Effector memory CD8-positive, alpha-beta T cell (primary cell): ENCODE data around the gene TIMM17A.

Experiments used
- ATAC-seq: fragments of 150-1000 bp; cut with Tn5 transposase; replicated peaks from 2 replicates; pipeline ENCODE4 v1.10.0; 2021; ENCODE audit warnings: mild to moderate bottlenecking, moderate library complexity
- DNase-seq, 3 experiments: peaks; one replicate each; pipeline ENCODE4 v3.0.0; 2021
- H3K27ac Mint-ChIP-seq, 2 donors: one replicate each; pipeline ENCODE4 v1.8.0; 2022; ENCODE audit warnings: mild to moderate bottlenecking in 2 of 2, mixed read lengths in 2 of 2, moderate library complexity in 2 of 2
- H3K27me3 Mint-ChIP-seq, 2 donors: one replicate each; pipeline ENCODE4 v1.8.0; 2022; ENCODE audit warnings: mixed read lengths in 2 of 2
- H3K36me3 Mint-ChIP-seq: one replicate; pipeline ENCODE4 v1.8.0; 2022; ENCODE audit warnings: mild to moderate bottlenecking, moderate library complexity, mixed read lengths; ENCODE audit not compliant: insufficient read depth
- H3K4me1 Mint-ChIP-seq, 2 donors: one replicate each; pipeline ENCODE4 v1.8.0; 2022; ENCODE audit warnings: low read depth in 2 of 2, mixed read lengths in 2 of 2
- H3K4me3 Mint-ChIP-seq, 2 donors: one replicate each; pipeline ENCODE4 v1.8.0; 2022; ENCODE audit warnings: mild to moderate bottlenecking in 2 of 2, mixed read lengths in 2 of 2, moderate library complexity in 2 of 2
- H3K9me3 Mint-ChIP-seq, 2 donors: one replicate each; pipeline ENCODE4 v1.8.0; 2022; ENCODE audit warnings: mixed read lengths in 2 of 2

TIMM17A gene

DNA sequence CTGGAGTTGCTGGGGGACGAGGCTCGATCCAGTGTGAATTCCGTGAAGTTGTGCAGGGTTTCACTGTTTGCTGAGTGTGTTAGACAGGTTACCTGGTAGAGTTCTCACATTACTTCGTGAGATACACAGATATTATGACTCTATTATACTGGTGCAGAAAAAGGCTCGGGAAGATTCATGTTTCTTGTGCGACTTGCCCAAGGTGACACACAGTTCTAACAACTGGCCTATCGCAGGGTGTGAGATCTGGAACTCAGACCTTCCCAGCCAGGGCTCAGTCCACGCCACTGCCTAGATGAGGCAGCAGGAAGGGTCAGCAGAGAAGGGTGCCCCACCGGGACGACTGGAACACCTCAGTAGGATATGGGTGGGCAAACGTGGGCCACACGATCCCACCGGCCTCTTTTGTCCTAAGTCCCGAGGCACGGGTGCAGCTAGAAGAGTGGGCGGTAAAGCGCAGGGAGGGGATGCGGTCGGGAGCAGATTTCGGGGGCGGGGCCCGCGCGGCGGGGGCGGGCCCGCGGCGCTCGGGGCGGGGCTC lies 26.8 kb downstream of the TIMM17A start:
- ATAC-seq = peak; percentile 77
- DNase-seq = peak in 1 of 3 experiments; percentile 44
- Mint-ChIP-seq H3K27ac (peak overlapping the region; percentile 68 to 96), H3K36me3 (peaks cover 3% of the 10 kb centered on the region), H3K4me1 (peaks cover 20 to 30% of the 10 kb centered on the region in 2 donors), H3K9me3 (no peaks in the 10 kb centered on the region), H3K4me3 (peak overlapping the region; percentile 97 to 98), H3K27me3 (no peaks in the 10 kb centered on the region)

DNA sequence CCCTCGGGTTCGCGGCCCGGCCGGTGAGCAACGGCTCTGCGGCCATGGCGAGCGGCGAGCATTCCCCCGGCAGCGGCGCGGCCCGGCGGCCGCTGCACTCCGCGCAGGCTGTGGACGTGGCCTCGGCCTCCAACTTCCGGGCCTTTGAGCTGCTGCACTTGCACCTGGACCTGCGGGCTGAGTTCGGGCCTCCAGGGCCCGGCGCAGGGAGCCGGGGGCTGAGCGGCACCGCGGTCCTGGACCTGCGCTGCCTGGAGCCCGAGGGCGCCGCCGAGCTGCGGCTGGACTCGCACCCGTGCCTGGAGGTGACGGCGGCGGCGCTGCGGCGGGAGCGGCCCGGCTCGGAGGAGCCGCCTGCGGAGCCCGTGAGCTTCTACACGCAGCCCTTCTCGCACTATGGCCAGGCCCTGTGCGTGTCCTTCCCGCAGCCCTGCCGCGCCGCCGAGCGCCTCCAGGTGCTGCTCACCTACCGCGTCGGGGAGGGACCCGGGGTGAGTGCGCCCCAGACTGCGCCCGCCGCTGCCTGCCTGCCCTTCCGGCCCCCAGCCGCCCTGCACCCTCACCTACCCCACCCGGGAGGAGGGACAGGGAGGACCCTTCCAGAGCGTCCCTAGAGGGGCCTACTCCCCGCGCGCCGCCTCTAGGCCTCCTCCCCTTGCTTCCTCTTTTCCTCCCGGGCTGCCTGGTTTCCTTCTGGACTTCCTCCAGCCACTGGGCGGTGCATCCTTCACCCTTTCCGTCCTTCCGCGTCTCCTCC lies 27.5 kb downstream of the TIMM17A start, which contains the start of gene RNPEP:
TSS of gene RNPEP (plus strand) at position 26 of the 757 bp plus-strand sequence. CDS start at position 45, 19 bp downstream.
- Mint-ChIP-seq H3K27me3 (no peaks in the 10 kb centered on the region), H3K27ac (peak within 1 kb of the TSS; percentile 89 to 96), H3K4me1 (peaks cover 20 to 30% of the 10 kb centered on the region in 2 donors), H3K36me3 (peaks cover 3% of the 10 kb centered on the region), H3K9me3 (no peaks in the 10 kb centered on the region), H3K4me3 (peak within 1 kb of the TSS; percentile 97 to 98)
- DNase-seq (peak; percentile 37 to 52 (median 48)), ATAC-seq (peak; percentile 83)

DNA sequence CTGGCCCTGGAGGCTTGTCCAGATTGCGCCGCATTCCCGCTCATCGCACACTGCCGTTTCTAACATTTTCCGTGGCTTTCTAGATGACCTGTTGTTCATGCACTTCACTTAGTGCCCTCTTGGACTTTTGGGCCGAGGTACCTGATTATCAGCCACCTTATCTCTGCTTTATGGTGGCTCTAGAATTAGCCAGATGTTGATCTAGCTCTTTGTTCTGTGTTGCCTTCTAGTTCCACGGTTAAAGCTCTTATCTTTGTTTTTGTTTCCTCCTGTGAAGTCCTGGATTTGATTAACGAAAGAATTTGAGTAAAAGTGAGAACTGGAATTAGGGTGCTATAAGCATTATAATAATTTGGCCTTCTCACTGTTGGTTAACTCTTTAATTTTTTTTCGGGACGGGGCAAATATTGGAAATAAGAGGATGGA lies 28.1 kb downstream of the TIMM17A start:
- DNase-seq (peak in 1 of 3 experiments; percentile 4), ATAC-seq (peak; percentile 16)
- peaks cover 3% of the 10 kb centered on the region for H3K36me3 Mint-ChIP-seq
- peak overlapping the region; percentile 90 to 97 for H3K4me3 Mint-ChIP-seq
- H3K9me3 Mint-ChIP-seq = no peaks in the 10 kb centered on the region
- H3K27ac Mint-ChIP-seq = peak overlapping the region; percentile 89 to 90
- H3K4me1 Mint-ChIP-seq = peaks cover 20 to 30% of the 10 kb centered on the region in 2 donors
- no peaks in the 10 kb centered on the region for H3K27me3 Mint-ChIP-seq

DNA sequence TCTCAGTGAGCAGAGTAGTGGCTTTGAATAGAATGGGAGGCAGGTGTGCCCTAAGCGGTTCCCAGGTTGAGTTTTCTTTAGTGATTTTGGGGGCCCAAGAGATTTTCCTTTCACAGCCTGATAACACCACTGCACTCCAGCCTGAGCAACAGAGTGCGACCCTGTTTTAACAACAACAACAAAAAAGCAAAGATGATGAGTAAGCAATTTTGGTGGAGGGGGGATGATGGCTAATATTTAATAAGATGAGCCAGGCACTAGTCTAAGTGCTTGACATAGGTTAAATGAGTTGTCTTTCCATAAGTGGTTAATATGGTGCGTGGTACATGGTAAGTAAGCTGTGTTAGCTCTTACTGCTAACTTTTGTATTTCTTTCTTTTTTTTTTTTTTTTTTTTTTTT lies 29.1 kb downstream of the TIMM17A start:
- Mint-ChIP-seq H3K36me3 (peaks cover 6% of the 10 kb centered on the region), H3K27ac (peak overlapping the region; percentile 89 to 90), H3K4me1 (peaks cover 20 to 30% of the 10 kb centered on the region in 2 donors), H3K4me3 (peak overlapping the region in 1 of 2 donors; percentile 97), H3K27me3 (no peaks in the 10 kb centered on the region), H3K9me3 (no peaks in the 10 kb centered on the region)
- ATAC-seq = no peak
- no peak for DNase-seq

DNA sequence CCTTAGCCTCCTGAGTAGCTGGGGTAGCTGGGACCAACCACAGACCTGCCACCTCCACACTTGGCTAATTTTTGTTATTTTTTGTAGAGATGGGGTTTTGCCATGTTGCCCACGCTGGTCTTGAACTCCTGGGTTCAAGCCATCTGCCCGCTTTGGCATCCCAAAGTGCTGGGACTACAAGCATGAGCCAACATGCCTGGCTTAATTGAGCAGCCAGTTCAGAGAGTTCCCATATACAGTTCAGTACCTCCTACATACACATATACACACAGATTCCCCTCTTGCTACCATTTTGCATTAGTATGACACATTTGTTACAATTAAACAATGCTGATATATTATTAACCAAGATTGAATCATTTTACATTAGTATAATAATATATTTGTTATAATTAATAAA lies 30.1 kb downstream of the TIMM17A start:
- H3K4me3 Mint-ChIP-seq = no peak overlapping the region
- ATAC-seq (no peak), DNase-seq (no peak)
- H3K4me1 Mint-ChIP-seq = peaks cover 20 to 30% of the 10 kb centered on the region in 2 donors
- no peaks in the 10 kb centered on the region for H3K9me3 Mint-ChIP-seq
- no peaks in the 10 kb centered on the region for H3K27me3 Mint-ChIP-seq
- peaks cover 15% of the 10 kb centered on the region for H3K36me3 Mint-ChIP-seq
- peak overlapping the region in 1 of 2 donors; percentile 23 for H3K27ac Mint-ChIP-seq

DNA sequence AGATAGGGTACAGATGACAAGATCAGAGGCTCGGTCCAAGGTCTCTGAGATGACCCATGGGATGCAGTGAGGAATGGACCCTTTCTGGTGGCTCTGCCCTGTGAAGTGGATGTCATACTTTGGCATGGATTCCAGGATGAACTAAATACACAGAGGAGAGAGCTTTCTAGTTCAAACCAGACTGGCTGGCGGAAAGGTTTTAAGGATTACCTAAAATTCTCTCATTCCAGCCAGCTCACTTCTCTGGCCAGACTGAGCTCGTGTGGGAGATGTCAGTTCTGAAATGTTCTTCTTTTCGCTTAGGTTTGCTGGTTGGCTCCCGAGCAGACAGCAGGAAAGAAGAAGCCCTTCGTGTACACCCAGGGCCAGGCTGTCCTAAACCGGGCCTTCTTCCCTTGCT lies 33.3 kb downstream of the TIMM17A start:
- Mint-ChIP-seq H3K27ac (no peak overlapping the region), H3K36me3 (peaks cover 26% of the 10 kb centered on the region), H3K4me3 (no peak overlapping the region), H3K9me3 (no peaks in the 10 kb centered on the region), H3K4me1 (peaks cover 7 to 18% of the 10 kb centered on the region in 2 donors), H3K27me3 (no peaks in the 10 kb centered on the region)
- DNase-seq (no peak), ATAC-seq (no peak)

DNA sequence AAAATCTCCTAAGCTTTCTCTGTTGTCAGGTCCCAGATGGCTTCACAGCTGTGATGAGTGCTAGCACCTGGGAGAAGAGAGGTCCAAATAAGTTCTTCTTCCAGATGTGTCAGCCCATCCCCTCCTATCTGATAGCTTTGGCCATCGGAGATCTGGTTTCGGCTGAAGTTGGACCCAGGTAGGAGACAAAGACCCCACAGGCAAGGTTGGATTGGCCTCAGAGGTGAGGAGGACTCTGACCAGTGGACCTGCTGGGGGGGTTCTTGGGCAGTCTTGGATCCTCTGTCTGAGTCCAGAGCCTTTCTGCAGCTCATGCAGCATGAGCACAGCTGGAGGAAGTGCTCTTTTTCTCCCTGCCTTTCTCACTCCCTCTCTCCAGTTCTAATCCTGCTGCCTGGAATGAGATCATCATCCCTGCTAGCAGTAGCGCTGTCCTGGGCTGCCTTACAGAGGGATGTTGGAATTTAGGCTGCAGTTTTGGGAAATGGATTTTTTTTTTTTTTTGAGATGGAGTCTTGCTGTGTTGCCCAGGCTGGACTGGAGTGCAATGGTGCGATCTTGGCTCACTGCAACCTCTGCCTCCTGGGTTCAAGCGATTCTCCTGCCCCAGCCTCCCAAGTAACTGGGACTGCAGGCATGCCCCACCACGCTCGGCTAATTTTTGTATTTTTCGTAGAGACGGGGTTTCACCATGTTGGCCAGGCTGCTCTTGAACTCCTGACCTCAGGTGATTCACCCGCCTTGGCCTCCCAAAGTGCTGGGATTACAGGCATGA lies 34.2 kb downstream of the TIMM17A start:
- peaks cover 31% of the 10 kb centered on the region for H3K36me3 Mint-ChIP-seq
- H3K27me3 Mint-ChIP-seq = no peaks in the 10 kb centered on the region
- H3K4me3 Mint-ChIP-seq = no peak overlapping the region
- DNase-seq (no peak), ATAC-seq (no peak)
- H3K27ac Mint-ChIP-seq = no peak overlapping the region
- peaks cover 0 to 9% of the 10 kb centered on the region in 2 donors for H3K4me1 Mint-ChIP-seq
- H3K9me3 Mint-ChIP-seq = no peaks in the 10 kb centered on the region

DNA sequence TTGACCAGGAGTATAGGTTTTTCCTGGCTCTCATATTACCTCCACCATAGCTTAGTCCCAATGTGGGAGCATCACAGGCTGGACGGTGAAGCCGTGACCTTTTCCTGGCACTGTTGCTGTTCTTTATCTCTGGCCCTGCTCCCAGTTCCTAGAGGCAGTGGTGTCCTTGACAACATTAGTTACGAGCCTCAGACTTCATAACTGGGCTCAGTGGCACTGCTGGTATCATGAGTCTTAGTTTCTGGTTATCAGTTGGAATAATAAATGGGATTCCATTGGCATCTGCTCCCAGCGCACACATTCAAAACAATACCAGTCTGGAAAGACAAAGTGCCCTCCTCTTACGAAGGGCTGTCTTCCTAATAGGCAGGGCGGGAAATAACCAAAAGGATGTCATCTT lies 35.1 kb downstream of the TIMM17A start:
- H3K9me3 Mint-ChIP-seq = no peaks in the 10 kb centered on the region
- no peaks in the 10 kb centered on the region for H3K27me3 Mint-ChIP-seq
- H3K4me1 Mint-ChIP-seq = peaks cover 0 to 7% of the 10 kb centered on the region in 2 donors
- no peak for ATAC-seq
- H3K4me3 Mint-ChIP-seq = no peak overlapping the region
- H3K36me3 Mint-ChIP-seq = peaks cover 37% of the 10 kb centered on the region
- DNase-seq = no peak
- H3K27ac Mint-ChIP-seq = no peak overlapping the region

DNA sequence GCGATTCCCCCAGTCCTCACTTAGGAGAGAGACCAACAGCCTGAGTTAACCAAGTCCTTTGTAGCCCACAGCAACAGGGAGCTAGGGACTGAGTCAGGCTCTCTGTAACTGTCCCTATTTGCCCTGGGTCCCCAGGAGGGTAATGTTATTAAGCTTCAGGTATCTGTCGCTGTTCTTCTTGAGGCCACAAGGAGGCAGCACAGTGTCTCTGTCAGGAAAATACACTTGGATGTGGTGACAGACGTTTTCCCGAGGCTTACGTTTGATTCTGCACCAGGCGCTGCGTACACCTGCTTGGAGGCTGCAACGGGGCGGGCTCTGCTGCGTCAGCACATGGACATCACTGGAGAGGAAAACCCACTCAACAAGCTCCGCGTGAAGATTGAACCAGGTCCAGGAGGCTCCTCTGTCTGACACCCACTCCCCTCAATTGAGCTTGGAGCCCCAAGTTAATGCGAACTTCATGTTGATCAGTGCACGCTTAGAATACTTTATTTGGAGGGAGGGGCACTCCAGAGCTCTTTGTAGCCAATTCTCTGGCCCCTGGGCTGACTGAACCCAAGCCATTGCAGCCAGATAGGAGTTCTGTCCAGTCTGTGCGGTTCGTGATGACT lies 44.4 kb downstream of the TIMM17A start:
- H3K4me3 Mint-ChIP-seq = no peak overlapping the region
- ATAC-seq (peak; percentile 72), DNase-seq (no peak)
- peaks cover 58% of the 10 kb centered on the region for H3K36me3 Mint-ChIP-seq
- H3K9me3 Mint-ChIP-seq = no peaks in the 10 kb centered on the region
- H3K27ac Mint-ChIP-seq = peak overlapping the region in 1 of 2 donors; percentile 32
- no peaks in the 10 kb centered on the region for H3K4me1 Mint-ChIP-seq
- no peaks in the 10 kb centered on the region for H3K27me3 Mint-ChIP-seq

DNA sequence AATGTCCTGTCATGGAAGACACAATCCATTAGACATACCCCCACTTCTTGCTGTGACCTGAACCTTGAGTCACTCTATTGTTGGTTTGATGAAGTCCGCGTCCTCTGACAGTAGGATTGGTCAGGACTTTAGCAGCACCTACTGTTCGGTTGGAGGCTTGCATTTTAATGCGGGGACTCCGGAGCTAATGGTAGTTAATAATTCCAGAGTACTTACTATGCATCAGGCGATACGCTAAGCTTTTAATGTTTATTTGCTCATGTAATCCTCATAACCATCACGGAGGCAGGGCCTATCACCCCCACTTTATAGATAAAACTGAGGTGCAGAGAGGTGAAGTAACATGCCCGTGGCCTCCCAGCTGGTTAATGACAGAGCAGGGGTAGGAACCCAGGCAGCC lies 47.2 kb downstream of the TIMM17A start:
- no peaks in the 10 kb centered on the region for H3K27me3 Mint-ChIP-seq
- H3K27ac Mint-ChIP-seq = no peak overlapping the region
- H3K9me3 Mint-ChIP-seq = no peaks in the 10 kb centered on the region
- no peak for DNase-seq
- H3K36me3 Mint-ChIP-seq = peaks cover 52% of the 10 kb centered on the region
- H3K4me1 Mint-ChIP-seq = no peaks in the 10 kb centered on the region
- no peak overlapping the region for H3K4me3 Mint-ChIP-seq
- no peak for ATAC-seq

DNA sequence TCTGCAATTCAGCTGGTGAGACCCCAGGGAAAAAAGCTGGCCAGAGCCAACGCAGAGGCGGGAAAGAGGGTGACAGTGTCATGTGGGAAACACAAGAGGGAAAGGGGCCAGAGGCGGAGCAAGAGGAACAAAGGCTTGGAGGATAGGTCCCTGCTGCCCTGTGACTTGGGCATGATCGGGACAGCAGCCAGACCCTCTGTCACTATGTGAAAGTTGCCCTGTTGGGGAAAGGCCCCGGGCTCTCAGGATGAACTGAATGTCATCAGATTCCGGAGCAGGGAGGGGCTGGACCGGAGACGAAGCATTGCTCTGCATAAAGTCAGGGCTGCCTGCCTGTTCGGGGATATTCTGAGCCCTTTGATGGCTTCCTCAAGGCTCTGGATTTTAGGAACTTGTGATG lies 49.4 kb downstream of the TIMM17A start:
- ATAC-seq (no peak), DNase-seq (no peak)
- Mint-ChIP-seq H3K4me3 (no peak overlapping the region), H3K27me3 (no peaks in the 10 kb centered on the region), H3K9me3 (no peaks in the 10 kb centered on the region), H3K4me1 (peaks cover 2 to 3% of the 10 kb centered on the region in 2 donors), H3K36me3 (peaks cover 39% of the 10 kb centered on the region), H3K27ac (no peak overlapping the region)

DNA sequence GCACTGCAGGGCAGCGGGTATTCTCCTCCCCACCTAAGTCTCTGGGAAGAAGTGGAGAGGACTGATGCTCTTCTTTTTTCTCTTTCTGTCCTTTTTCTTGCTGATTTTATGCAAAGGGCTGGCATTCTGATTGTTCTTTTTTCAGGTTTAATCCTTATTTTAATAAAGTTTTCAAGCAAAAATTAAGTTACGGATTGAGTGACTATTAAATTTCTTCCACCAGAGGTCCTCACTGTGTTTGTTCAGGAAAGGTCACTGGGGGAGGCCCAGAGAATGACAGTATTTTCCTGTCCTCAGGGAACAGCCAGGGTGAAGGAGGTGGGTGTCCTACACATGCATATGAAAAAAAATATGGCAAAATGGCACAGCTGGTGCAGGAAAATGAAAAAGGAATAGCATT lies 50.7 kb downstream of the TIMM17A start:
- H3K27me3 Mint-ChIP-seq = no peaks in the 10 kb centered on the region
- no peaks in the 10 kb centered on the region for H3K9me3 Mint-ChIP-seq
- H3K4me1 Mint-ChIP-seq = peaks cover 3% of the 10 kb centered on the region in 2 donors
- DNase-seq (no peak), ATAC-seq (no peak)
- peak overlapping the region in 1 of 2 donors; percentile 52 for H3K27ac Mint-ChIP-seq
- no peak overlapping the region for H3K4me3 Mint-ChIP-seq
- H3K36me3 Mint-ChIP-seq = peaks cover 41% of the 10 kb centered on the region

DNA sequence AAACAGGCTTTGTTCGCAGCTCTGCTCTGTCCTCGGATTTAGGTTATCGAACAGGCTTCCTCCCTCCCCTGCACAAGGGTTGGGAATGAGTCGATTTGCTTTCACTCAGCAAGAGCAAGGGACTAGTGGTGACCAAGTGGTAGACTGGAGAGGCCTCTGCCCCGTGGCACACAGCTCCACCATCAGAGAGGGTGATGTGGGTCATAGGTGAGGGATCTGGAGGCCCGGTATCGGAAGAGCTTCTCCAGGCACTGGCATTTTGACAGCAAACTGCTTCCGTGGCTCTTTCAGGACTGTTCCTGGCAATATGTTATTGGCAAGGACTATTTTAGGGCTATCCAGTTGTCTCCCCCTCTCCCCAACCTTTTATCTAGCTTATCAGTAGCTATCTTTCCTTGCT lies 52.0 kb downstream of the TIMM17A start:
- Mint-ChIP-seq H3K4me1 (peaks cover 3% of the 10 kb centered on the region in 2 donors), H3K9me3 (no peaks in the 10 kb centered on the region), H3K27me3 (no peaks in the 10 kb centered on the region), H3K36me3 (peaks cover 29% of the 10 kb centered on the region), H3K27ac (no peak overlapping the region), H3K4me3 (no peak overlapping the region)
- ATAC-seq (no peak), DNase-seq (no peak)
